Cardiac fibroblast (primary cell): ENCODE measurements around the gene URB1.

Source experiments
- DNase-seq, 2 donors: peaks; one replicate each; pipeline versions ENCODE4 v3.0.0 to v3.0.0-alpha.2; 2010; ENCODE audit warnings: low read depth in 2 of 2
- H3K4me3 ChIP-seq, 2 donors: replicated peaks in 1 of 2; 1 replicate in 1 of 2; 2 replicates in 1 of 2; pipeline ENCODE4 v1.5.1; 2011; ENCODE audit warnings: low read depth in 2 of 2, low read length in 2 of 2, mild to moderate bottlenecking in 2 of 2, moderate library complexity in 1 of 2
- CTCF ChIP-seq: IDR thresholded peaks from one replicate; pipeline ENCODE4 v1.5.1; 2011; ENCODE audit warnings: low read depth, mild to moderate bottlenecking, low read length, inconsistent platforms

Gene URB1

GRCh38 chr21:32334980-32335531 is 57.8 kb downstream of the URB1 start:
- no peak overlapping the region for H3K4me3 ChIP-seq
- no peak for TF ChIP-seq CTCF
- DNase-seq = peak in 1 of 2 donors; percentile 7

- H3K4me3 ChIP-seq = no peak overlapping the region
- DNase-seq = no peak
- TF ChIP-seq CTCF = no peak
Observed at GRCh38 chr21:32333953-32334673, 58.7 kb downstream of the URB1 start.

- no peak for DNase-seq
- no peak overlapping the region for H3K4me3 ChIP-seq
- TF ChIP-seq CTCF = no peak
Observed at GRCh38 chr21:32332463-32332951, 60.3 kb downstream of the URB1 start.

GRCh38 chr21:32331444-32332305 is 61.1 kb downstream of the URB1 start:
- TF ChIP-seq CTCF = no peak
- H3K4me3 ChIP-seq = no peak overlapping the region
- DNase-seq = no peak

GRCh38 chr21:32330784-32331311 is 62.0 kb downstream of the URB1 start:
- no peak for DNase-seq
- TF ChIP-seq CTCF = no peak
- H3K4me3 ChIP-seq = no peak overlapping the region

GRCh38 chr21:32329776-32330175 is 63.0 kb downstream of the URB1 start:
- peak; percentile 6 to 64 for DNase-seq
- TF ChIP-seq CTCF = no peak
- H3K4me3 ChIP-seq = no peak overlapping the region
